HCT116 (cell line): ENCODE measurements around the gene NKX6-2. TPM values are rescaled to one million over a fixed set of nuclear protein-coding genes. Genes with fewer than 3 reads are reported as not detected.

ENCODE experiments used
- ATAC-seq: fragments of 200-7000 bp; cut with Tn5 transposase; 2 replicates; pipeline ENCODE4 v1.9.1; 2020; ENCODE audit warnings: mild to moderate bottlenecking, moderate library complexity
- BruUV-seq: library from RNA; stranded (reverse); fragments of 400-500 nt; replicated peaks from 2 replicates; lab custom pipeline; 2021; lab: Mats Ljungman, UMichigan
- CTCF ChIA-PET: fragments of 300-600 bp; sonication (Branson Sonifier 250); formaldehyde crosslinking; loops from one replicate; lab custom pipeline; 2021; ENCODE audit warnings: antibody characterized with exemption; lab: Charles Lee
- POLR2A ChIA-PET: fragments of 300-600, 350-600 bp; sonication (Branson Sonifier 250); formaldehyde crosslinking; loops from one replicate; lab custom pipeline; 2021; ENCODE audit warnings: antibody characterized with exemption; lab: Charles Lee
- RAD21 ChIA-PET, 2 experiments: fragments of 300-600 bp; sonication (Branson Sonifier 250); formaldehyde crosslinking; loops; one replicate each; lab custom pipeline; 2023; ENCODE audit warnings: low total read pairs in 2 of 2; ENCODE audit not compliant: uncharacterized antibody in 2 of 2, unreplicated experiment in 2 of 2, low non-redundant PET in 1 of 2; lab: Charles Lee
- DNase-seq: peaks from one replicate; pipeline ENCODE4 v3.0.0-alpha.2; 2010; ENCODE audit warnings: low read depth, low spot score
- H2AFZ ChIP-seq: fragments of 200-600 bp; shearing (Covaris generic), sonication (generic); 2 replicates; pipeline ENCODE4 v1.6.1; 2017; ENCODE audit warnings: low read depth, mixed run types, mixed read lengths, antibody characterized with exemption, low read length; ENCODE audit not compliant: poor library complexity, severe bottlenecking
- H3K27ac ChIP-seq: 2 replicates; pipeline ENCODE4 v1.5.1; 2012; ENCODE audit warnings: low read depth, low read length
- H3K27me3 ChIP-seq: fragments of 200-600 bp; sonication (generic); 2 replicates; pipeline ENCODE4 v1.6.1; 2016; ENCODE audit warnings: mixed run types, low read length, mixed read lengths; ENCODE audit not compliant: insufficient read depth
- H3K36me3 ChIP-seq, 2 experiments: fragments of 200-500 bp in 1 of 2; fragments of 200-600 bp in 1 of 2; sonication (Bioruptor generic) in 1 of 2; sonication (generic) in 1 of 2; 2 replicates each; pipeline versions ENCODE4 v1.5.1 to v1.6.1; 2014 to 2016; ENCODE audit warnings: low read length in 2 of 2, inconsistent platforms in 1 of 2, mixed read lengths in 1 of 2, mixed run types in 1 of 2; ENCODE audit not compliant: insufficient read depth in 2 of 2, control insufficient read depth in 1 of 2
- H3K4me1 ChIP-seq, 2 experiments: fragments of 200-600 bp in 1 of 2; sonication (generic) in 1 of 2; 2 replicates each; pipeline versions ENCODE4 v1.5.1 to v1.6.1; 2012 to 2017; ENCODE audit warnings: low read length in 2 of 2, inconsistent platforms in 1 of 2, mild to moderate bottlenecking in 1 of 2, mixed read lengths in 1 of 2, mixed run types in 1 of 2, moderate library complexity in 1 of 2; ENCODE audit not compliant: insufficient read depth in 2 of 2, control insufficient read depth in 1 of 2
- H3K4me2 ChIP-seq: fragments of 200-600 bp; sonication (generic); 2 replicates; pipeline ENCODE4 v1.6.1; 2017; ENCODE audit warnings: mixed run types, low read length, mixed read lengths
- H3K4me3 ChIP-seq, 2 experiments: fragments of 200-600 bp in 1 of 2; sonication (generic) in 1 of 2; replicated peaks in 1 of 2; 2 replicates each; pipeline ENCODE4 v1.5.1; 2011 to 2016; ENCODE audit warnings: low read length in 2 of 2, control low read depth in 1 of 2, low read depth in 1 of 2, mild to moderate bottlenecking in 1 of 2, mixed read lengths in 1 of 2, mixed run types in 1 of 2
- H3K79me2 ChIP-seq: fragments of 200-600 bp; sonication (generic); 2 replicates; pipeline ENCODE4 v1.6.1; 2017; ENCODE audit warnings: mild to moderate bottlenecking, mixed run types, low read length, moderate library complexity, mixed read lengths; ENCODE audit not compliant: insufficient read depth
- H3K9ac ChIP-seq: fragments of 200-600 bp; sonication (generic); 2 replicates; pipeline ENCODE4 v1.6.1; 2016; ENCODE audit warnings: low read length, mixed read lengths
- H3K9me2 ChIP-seq: fragments of 200-600 bp; sonication (generic), shearing (Covaris generic); 2 replicates; pipeline ENCODE4 v1.6.1; 2017; ENCODE audit warnings: mixed run types, mild to moderate bottlenecking, moderate library complexity; ENCODE audit not compliant: insufficient read depth
- H3K9me3 ChIP-seq, 2 experiments: fragments of 200-500 bp in 1 of 2; fragments of 200-600 bp in 1 of 2; sonication (Bioruptor generic) in 1 of 2; sonication (generic) in 1 of 2; 2 replicates each; pipeline ENCODE4 v1.6.1; 2014 to 2017; ENCODE audit warnings: low read length in 2 of 2, mixed read lengths in 2 of 2, inconsistent platforms in 1 of 2, low read depth in 1 of 2, mild to moderate bottlenecking in 1 of 2, mixed run types in 1 of 2, moderate library complexity in 1 of 2; ENCODE audit not compliant: control insufficient read depth in 1 of 2, insufficient read depth in 1 of 2
- H4K20me1 ChIP-seq: fragments of 200-600 bp; sonication (generic), shearing (Covaris generic); 2 replicates; pipeline ENCODE4 v1.6.1; 2017; ENCODE audit warnings: mixed run types, mild to moderate bottlenecking, moderate library complexity; ENCODE audit not compliant: insufficient read depth
- CBX3 ChIP-seq: IDR thresholded peaks from 2 replicates; pipeline ENCODE4 v1.6.1; 2012; ENCODE audit warnings: low read depth
- CEBPB ChIP-seq: IDR thresholded peaks from 2 replicates; pipeline ENCODE4 v1.6.1; 2012; ENCODE audit warnings: low read depth
- CTCF ChIP-seq, 3 experiments: fragments of 200-600 bp in 1 of 3; sonication (generic) in 1 of 3; IDR thresholded peaks in 2 of 3; conservative IDR thresholded peaks in 1 of 3; 2 replicates each; pipeline ENCODE4 v1.5.1; 2012 to 2017; ENCODE audit warnings: low read depth in 2 of 3, low read length in 2 of 3, antibody characterized with exemption in 1 of 3, borderline replicate concordance in 1 of 3, control low read depth in 1 of 3, mild to moderate bottlenecking in 1 of 3, mixed read lengths in 1 of 3, mixed run types in 1 of 3, moderate library complexity in 1 of 3; ENCODE audit not compliant: insufficient read depth in 1 of 3
- ELF1 ChIP-seq: IDR thresholded peaks from 2 replicates; pipeline ENCODE4 v1.6.1; 2012; ENCODE audit warnings: low read depth, borderline replicate concordance
- EZH2phosphoT487 ChIP-seq: fragments of 200-600 bp; IDR thresholded peaks from 2 replicates; pipeline ENCODE4 v1.6.1; 2018; ENCODE audit warnings: antibody characterized with exemption, borderline replicate concordance
- JUND ChIP-seq: IDR thresholded peaks from 2 replicates; pipeline ENCODE4 v1.6.1; 2012
- POLR2A ChIP-seq: IDR thresholded peaks from 2 replicates; pipeline ENCODE4 v1.7.0; 2011; ENCODE audit warnings: borderline replicate concordance; ENCODE audit not compliant: insufficient read depth, insufficient read length; ENCODE audit errors: extremely low read depth
- POLR2AphosphoS5 ChIP-seq: IDR thresholded peaks from 2 replicates; pipeline ENCODE4 v1.6.1; 2011; ENCODE audit warnings: mild to moderate bottlenecking, low read depth, low read length, moderate library complexity
- SIN3A ChIP-seq: IDR thresholded peaks from 2 replicates; pipeline ENCODE4 v1.6.1; 2012; ENCODE audit warnings: low read depth
- SP1 ChIP-seq: IDR thresholded peaks from 2 replicates; pipeline ENCODE4 v1.6.1; 2012; ENCODE audit warnings: low read depth
- SRF ChIP-seq: IDR thresholded peaks from 2 replicates; pipeline ENCODE4 v1.6.1; 2012; ENCODE audit warnings: low read depth
- TCF7L2 ChIP-seq: IDR thresholded peaks from 2 replicates; pipeline ENCODE4 v1.7.0; 2011; ENCODE audit warnings: borderline replicate concordance, inconsistent platforms; ENCODE audit not compliant: insufficient read depth, insufficient read length; ENCODE audit errors: extremely low read depth
- YY1 ChIP-seq: IDR thresholded peaks from 2 replicates; pipeline ENCODE4 v1.6.1; 2011; ENCODE audit warnings: low read length, low read depth, moderate library complexity, mild to moderate bottlenecking; ENCODE audit not compliant: insufficient replicate concordance; ENCODE audit errors: extremely low read depth
- ZBTB33 ChIP-seq: IDR thresholded peaks from 2 replicates; pipeline ENCODE4 v1.6.1; 2011; ENCODE audit warnings: mild to moderate bottlenecking, low read length, moderate library complexity; ENCODE audit not compliant: insufficient replicate concordance; ENCODE audit errors: extremely low read depth
- intact Hi-C: fragments of 100-400 bp; cut with micrococcal nuclease; formaldehyde crosslinking; loops from 2 replicates; pipeline ENCODE4 v1.10.0; 2022
- total RNA-seq: library from RNA; stranded (reverse); gene quantifications from one replicate; pipeline ENCODE4 v1.2.1, GENCODE V29; 2021; ENCODE audit not compliant: unreplicated experiment
- TF ChIP-seq, protein P1 (sequence below): IDR thresholded peaks from 2 replicates; pipeline ENCODE4 v1.6.1; 2012
- TF ChIP-seq, protein P2 (sequence below): IDR thresholded peaks from 2 replicates; pipeline ENCODE4 v1.6.1; 2012

The NKX6-2 gene
- total RNA-seq, 1 experiment from 2014 or later = not detected

DNA sequence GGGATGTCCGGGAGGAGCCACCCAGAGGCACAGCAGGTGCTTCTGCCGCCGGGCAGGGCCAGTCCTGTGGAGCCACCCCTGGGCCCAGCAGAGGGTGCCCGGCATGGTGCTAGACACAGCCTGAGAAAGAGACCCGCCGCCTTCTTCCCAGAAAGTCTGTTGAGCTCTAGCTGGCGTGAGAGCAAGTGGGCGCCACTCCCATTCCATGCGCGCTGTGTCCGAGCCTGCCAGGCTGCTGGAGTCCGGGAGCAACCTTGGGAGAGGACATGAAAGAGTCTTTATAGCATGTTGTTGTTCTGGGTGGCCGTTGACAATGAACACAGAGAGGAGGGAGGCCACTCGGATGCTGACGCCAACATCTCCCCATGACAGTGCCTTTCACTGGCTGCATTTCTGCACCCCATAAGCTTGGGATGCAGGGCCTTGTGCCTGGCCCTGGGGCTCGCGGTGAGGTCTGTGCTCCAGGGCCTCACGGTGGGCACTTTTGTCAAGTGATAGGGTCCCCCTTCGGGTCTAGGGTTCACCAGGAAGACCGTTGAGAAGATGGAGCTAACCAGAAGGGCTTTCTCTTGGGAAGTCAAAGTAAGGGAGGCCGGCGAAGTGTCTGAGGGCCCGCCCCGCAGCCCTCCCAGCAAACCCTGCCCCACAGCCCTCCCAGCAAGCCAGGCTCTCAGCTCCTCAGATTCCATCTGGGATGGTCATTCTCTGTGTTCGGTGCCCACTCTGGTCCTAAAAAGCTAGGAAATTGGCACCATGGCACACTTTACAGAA is 47.3 kb downstream of the NKX6-2 start (continued):
- no peak for TF ChIP-seq YY1
- TF ChIP-seq, protein P1, sequence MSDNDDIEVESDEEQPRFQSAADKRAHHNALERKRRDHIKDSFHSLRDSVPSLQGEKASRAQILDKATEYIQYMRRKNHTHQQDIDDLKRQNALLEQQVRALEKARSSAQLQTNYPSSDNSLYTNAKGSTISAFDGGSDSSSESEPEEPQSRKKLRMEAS = no peak
- no peak for TF ChIP-seq CTCF (IDR thresholded peaks at IDR 0.05 in 2 of 3, conservative IDR thresholded peaks at IDR 0.05 in 1 of 3; ENCODE audit: borderline replicate concordance in 1 of 3, insufficient read depth in 1 of 3, low read depth in 2 of 3, low read length in 2 of 3)

DNA sequence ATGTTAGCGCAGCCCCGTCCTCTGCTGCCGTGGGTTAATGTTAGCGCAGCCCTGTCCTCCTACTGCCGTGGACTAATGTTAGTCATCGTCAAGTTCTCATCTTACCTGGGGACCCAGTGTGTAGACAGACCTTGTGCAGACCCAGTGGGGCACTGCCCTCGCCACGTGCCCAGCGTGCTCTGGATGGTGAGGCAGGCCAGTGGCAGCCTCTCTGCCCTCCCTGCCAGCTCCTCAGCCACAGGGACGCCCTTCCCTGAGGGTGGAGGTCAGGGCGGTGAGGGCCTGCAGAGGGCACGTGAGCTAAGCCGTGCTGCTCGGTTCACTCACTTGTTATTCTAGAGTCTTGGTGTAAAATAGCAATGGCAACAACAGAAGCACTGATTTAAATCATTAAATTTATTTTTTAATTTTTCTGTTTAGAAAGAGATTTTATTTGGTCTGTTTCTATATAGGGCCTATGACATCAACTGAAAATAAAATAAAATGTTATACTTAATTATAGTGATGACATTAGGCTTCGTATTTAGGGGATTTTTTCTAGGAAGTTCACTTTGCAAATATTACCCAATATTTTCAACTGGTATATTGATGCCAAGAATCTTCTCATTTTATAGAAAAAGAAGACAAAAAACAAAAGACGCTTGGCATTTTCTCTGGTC is 48.4 kb downstream of the NKX6-2 start:
- no TSS peak for BruUV-seq
- no peaks in the 10 kb centered on the region for H4K20me1 ChIP-seq
- no peaks in the 10 kb centered on the region for H3K9me2 ChIP-seq
- ChIA-PET POLR2A (no interaction called here), CTCF (no interaction called here), RAD21 (no interaction called here)
- H3K79me2 ChIP-seq = no peaks in the 10 kb centered on the region
- no peak overlapping the region for H3K9ac ChIP-seq
- H3K27ac ChIP-seq = no peak overlapping the region
- DNase-seq (no peak), ATAC-seq (no peak)
- intact Hi-C loops = no loop called here
- no peaks in the 10 kb centered on the region for H3K4me1 ChIP-seq
- TF ChIP-seq ELF1 (no peak), SP1 (no peak), POLR2A (no peak), SIN3A (no peak), ZBTB33 (no peak), CTCF (IDR thresholded peaks at IDR 0.05 in 2 of 3, conservative IDR thresholded peaks at IDR 0.05 in 1 of 3; ENCODE audit: borderline replicate concordance in 1 of 3, insufficient read depth in 1 of 3, low read depth in 2 of 3, low read length in 2 of 3) (no peak), SRF (no peak), CEBPB (no peak), CBX3 (no peak), POLR2AphosphoS5 (no peak), EZH2phosphoT487 (no peak), TCF7L2 (no peak), JUND (no peak)
- TF ChIP-seq, protein P2, sequence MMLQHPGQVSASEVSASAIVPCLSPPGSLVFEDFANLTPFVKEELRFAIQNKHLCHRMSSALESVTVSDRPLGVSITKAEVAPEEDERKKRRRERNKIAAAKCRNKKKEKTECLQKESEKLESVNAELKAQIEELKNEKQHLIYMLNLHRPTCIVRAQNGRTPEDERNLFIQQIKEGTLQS = no peak
- TF ChIP-seq, protein P1 = no peak
- no peak overlapping the region for H3K4me2 ChIP-seq
- H3K4me3 ChIP-seq = no peak overlapping the region
- H3K9me3 ChIP-seq = no peaks in the 10 kb centered on the region
- H3K36me3 ChIP-seq = no peaks in the 10 kb centered on the region
- H2AFZ ChIP-seq = no peak overlapping the region
- H3K27me3 ChIP-seq = no peaks in the 10 kb centered on the region
